ENCODE results near the gene TDRD3.
"Not testable (repeated sequence)": the region's sequence is repeated elsewhere in the genome, so short reads cannot be mapped to it uniquely, and the experiment has no call there.

Gene TDRD3

DNA sequence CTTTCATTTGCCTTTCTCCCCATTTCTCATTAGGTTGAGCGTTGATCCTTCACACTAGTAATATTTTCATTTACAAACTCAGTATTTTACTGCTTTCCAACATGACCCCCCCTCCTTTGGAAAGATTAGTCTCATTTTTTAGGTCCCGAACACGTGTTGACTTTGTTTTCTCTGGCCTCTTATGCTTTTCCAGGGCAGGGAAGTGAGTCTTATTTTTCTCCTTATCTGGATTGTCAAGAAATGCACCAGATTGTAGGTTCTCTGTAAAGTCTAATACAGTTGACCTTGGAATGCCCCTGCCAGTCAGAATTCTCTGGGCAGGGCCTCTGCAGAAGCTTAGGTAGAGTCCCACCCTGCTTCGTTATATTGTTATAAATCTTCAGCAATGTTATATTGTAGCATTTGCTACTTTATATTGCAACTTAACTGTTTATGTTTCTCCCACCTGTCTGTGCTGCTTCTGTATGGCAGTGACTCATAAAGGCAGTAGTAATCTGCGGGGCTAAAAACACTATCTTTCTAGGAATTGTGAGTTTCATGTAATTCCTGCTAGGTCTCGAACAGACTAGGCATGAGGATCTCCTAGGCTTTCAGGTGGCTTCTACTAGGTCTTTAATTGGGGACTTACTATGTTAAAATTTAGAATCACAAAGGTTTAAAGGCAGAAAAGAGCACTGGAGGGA lies 2.0 kb downstream of the TDRD3 start:
- DNase-seq, result no peak

- no peak for DNase-seq
Observed at GRCh38 chr13:60402022-60402421, 5.0 kb downstream of the TDRD3 start.

GRCh38 chr13:60407095-60407494 lies 10.1 kb downstream of the TDRD3 start:
- DNase-seq, result no peak

GRCh38 chr13:60407852-60408251 lies 10.8 kb downstream of the TDRD3 start:
- DNase-seq, result not testable (repeated sequence)

DNA sequence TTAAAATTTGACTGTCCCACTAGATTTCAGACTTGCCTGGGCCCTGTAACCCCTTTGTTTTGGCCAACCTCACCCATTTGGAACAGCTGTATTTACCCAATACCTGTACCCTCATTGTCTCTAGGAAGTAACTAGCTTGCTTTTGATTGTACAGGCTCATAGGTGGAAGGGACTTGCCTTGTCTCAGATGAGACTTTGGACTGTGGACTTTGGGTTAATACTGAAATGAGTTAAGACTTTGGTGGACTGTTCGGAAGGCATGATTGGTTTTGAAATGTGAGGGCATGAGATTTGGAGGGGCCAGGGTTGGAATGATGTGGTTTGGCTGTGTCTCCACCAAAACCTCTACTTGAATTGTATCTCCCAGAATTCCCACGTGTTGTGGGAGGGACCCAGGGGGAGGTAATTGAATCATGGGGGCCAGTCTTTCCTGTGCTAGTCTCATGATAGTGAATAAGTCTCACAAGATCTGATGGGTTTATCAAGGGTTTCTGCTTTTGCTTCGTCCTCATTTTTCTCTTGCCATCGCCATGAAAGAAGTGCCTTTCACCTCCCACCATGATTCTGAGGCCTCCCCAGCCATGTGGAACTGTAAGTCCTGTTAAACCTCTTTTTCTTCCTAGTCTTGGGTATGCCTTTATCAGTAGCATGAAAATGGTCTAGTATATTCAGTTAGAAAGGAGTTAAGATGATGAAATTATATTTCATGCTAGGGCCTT lies 12.7 kb downstream of the TDRD3 start:
- DNase-seq, result not testable (repeated sequence)

DNA sequence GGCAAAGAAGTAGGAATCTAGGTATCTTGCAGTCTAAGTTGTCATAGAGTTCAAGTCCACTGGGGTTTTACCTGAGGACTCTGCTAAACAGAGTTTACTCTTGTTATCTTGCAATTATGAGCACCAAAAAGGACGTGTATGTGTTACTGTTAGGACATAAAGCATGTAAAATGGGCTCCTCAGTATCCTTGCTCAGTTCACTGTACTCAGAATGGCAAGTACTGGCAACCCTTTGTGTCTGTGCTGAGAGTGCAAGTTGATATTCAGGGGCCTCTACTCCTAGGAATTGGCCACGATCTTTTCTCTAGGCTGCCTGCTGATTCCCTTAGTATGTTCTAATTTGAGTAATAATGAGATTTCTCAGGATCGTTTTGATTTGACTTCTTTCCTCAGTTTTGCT lies 13.3 kb downstream of the TDRD3 start:
- no peak for DNase-seq

DNA sequence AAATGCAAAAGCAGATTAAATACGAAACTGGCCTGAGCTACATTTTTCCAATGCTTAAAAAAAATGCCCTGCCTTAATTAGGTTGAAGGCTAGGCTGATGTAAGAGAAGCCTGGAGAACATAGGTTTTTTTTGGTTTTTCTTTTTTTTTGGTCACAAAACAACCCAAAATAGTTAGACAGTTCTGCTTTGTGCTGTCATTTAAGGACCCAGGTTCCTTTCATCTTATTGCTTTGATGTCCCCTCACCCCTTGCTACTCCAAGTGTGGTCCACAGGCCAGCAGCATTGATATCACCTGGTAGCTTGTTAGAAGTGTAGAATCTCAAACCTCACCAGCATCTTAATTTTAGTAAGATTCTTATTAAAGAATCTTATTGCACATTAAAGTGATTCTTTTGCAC lies 14.4 kb downstream of the TDRD3 start:
- DNase-seq, result no peak

DNA sequence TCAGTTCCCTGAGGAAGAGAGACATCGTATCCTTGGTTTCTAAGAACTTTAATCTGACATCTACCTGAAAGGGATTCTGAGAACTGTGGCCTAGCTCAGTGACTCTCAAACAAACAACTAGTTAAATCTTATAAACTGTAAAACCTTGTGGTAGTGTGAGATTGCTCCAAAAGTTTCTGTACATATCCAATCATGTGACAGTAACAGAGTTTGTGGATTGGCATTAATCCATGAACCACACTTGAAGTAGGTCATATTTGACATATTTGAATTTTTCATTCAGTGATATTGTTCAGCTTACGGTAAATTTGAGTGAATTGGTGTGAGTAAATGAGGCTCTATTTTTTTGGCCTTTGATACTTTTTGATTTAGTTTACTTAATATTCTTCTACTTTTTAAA lies 15.0 kb downstream of the TDRD3 start:
- DNase-seq, result no peak

DNA sequence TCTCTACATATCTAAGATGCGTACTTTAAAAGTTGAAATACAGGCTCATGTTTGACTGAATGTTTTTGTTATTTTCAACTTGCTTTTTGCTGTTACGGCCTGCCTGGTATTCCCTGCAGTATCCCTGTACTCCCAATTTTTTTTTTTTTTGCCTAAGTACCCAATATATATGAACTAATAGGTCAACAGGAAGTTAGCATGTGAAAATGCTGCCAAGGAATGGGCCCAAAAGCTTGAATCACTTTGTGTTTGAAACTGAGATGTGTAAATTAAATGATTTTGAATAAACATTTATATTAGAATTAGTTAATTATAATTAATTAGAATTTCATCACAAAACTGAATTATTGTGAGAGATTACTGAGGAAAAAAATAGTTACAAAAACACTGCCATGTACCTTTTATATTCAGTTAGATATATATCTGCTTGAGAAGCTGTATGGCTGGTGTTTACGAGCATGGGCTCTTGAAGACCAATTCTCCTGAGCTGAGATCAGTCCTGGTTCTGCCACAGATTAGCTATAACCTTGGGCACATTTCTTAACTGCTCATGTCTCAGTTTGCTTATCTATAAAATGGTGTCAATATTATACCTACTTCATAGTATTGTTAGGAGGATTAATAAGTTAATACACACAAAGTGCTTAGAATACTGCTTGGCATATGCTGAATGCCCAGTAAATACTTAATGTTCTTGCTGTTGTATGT lies 16.0 kb downstream of the TDRD3 start:
- DNase-seq, result no peak

DNA sequence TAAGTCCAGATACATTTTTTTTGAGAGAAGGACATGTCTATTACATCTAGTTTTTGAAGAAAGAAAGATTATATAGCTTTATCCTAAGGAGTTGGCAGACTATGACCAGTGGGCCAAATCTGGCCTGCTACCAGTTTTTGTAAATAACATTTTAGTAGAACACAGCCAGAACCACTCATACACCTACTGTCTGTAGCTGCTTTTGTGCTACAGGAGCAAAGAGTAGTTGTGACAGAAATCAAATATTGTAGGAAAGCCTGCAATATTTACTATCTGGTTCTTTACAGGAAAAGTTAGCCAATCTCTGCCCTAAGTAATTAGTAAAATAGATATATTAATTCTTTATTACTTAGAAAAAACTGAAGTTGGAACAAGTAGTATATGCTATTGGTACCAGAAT lies 17.2 kb downstream of the TDRD3 start:
- no peak for DNase-seq

- no peak for DNase-seq
Observed at GRCh38 chr13:60417734-60418133, 20.7 kb downstream of the TDRD3 start.

DNA sequence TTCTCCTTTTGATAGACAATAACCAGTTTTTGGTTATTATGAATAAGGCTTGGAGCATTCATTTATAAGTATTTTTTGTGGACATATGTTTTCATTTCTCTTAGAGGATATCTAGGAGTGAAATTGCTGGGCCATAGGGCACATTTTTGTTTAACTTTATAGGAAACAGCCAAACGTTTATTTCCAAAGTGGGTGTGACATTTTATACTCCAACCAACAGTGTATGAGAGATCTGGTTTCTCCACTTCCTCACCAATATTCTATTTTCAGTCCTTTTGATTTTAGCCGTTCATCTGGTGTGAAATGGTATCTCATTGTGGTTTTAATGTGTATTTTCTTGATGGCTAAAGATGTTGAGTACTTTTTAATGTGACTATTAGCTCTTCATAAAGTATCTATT lies 21.9 kb downstream of the TDRD3 start:
- DNase-seq, result no peak

- DNase-seq, result no peak
Observed at GRCh38 chr13:60425332-60425731, 28.3 kb downstream of the TDRD3 start.

GRCh38 chr13:60426075-60426474 lies 29.1 kb downstream of the TDRD3 start:
- DNase-seq, result no peak

- DNase-seq, result no peak
Observed at GRCh38 chr13:60427285-60427684, 30.3 kb downstream of the TDRD3 start.

DNA sequence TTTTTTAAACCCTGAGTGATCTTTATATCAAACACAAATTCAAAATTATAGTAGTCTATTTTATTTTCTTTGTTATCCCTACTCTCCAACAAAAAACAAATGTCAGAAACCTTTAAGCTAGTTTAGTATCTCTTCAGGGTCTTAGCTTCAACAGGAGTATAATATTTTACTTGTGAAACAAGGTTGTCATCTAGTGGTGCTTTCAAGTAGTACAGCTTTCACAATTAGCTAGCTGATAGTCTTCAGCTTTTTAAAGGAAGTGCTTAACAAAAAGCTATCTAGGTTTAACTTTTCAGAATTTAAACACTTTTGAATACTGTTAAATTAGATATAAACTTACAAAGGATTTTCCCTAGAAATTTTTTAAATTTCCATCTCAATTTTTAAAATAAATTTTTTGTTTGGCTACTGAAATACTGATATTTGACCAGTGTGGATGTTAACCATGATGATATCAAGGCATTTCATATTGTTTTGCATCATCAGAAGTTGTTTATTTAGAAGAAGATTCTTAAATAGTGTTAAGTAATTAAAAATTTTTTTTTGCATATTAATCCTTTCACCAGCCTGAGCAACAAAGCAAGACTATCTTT lies 34.2 kb downstream of the TDRD3 start:
- DNase-seq, result no peak

DNA sequence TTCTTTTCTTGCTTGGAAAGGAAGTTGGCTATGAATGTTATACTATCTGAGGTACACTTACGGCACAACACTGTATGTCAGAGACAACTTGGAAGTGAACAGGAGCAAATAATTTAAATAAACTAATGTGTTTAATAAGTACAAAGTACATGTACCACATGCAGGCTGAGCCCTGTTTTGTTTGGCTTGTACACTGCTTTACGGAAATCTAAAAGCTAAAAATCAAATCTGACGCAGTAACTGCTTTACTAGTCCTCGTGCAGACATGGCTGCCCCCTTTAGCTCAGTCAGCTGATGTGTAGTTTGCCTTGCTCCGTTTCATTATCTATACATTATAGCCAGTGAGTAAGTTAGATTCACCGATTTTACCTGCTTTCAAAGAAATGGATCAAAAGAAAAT lies 36.5 kb downstream of the TDRD3 start:
- DNase-seq, result no peak

DNA sequence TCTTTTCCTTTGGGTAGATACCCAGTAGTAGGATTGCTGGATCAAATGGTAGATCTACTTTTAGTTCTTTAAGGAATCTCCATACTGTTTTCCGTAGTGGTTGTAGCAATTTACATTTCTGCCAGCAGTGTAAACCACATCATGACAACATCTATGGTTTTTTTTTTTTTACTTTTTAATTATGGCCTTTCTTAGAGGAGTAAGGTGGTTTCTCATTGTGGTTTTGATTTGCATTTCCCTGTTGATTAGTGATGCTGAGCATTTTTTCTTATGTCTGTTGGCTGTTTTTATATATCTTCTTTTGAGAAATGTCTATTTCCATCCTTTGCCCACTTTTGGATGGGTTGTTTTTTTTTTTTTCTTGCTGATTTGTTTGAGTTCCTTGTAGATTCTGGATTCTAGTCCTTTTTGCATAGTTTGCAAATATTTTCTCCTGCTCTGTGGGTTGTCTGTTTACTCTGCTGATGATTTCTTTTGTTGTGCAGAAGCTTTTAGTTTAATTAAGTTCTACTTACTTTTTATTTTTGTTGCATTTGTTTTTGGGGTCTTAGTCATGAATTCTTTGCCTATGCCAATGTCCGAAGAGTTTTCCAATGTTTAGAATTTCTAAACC lies 38.8 kb downstream of the TDRD3 start:
- no peak for DNase-seq

DNA sequence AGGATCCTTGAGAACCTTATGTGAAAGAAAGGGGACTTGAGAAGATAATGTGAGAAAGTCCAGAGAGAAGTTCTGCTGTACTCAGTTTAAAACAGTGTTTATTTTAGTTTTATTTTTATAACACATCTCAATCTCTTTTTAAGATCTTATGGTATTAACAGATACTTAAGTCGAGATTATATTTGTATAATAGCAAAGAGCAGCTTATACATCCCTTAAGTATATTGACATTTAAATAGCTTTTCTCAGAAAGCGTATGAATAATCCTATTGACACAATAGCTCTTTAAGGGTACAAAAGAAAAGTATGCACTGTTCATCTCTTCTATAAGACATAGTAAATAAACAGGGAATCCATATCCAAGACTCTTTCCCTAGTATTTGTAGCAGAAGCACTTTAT lies 42.2 kb downstream of the TDRD3 start:
- DNase-seq, result no peak

- no peak for DNase-seq
Observed at GRCh38 chr13:60441761-60442160, 44.7 kb downstream of the TDRD3 start.

GRCh38 chr13:60448907-60449510 lies 52.0 kb downstream of the TDRD3 start:
- DNase-seq, result no peak

DNA sequence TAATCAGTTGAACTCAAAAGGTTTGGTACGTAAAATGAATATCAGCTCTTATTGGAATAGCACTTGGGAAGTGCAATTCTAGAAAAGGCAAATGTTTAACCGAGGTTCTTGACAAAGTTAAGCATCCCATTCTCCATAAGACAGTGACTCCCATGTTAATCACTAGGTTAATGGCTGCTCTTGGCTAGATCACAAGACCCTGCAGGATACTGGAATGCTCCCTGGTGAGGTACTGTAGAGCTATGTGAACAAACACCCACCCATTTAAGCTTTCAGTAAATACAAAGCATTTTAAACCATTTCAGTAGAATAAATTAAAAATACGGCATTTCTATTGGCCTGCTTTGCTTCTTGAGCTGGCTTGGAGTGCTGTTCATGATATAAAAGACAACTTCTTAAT lies 56.5 kb downstream of the TDRD3 start:
- DNase-seq, result no peak

- no peak for DNase-seq
Observed at GRCh38 chr13:60454425-60454824, 57.4 kb downstream of the TDRD3 start.
